ENCODE results near the gene RTF2.
A peak's percentile ranks its signal among the peaks of the same experiment; 100 is the strongest.
"Not testable (repeated sequence)": the region's sequence is repeated elsewhere in the genome, so short reads cannot be mapped to it uniquely, and the experiment has no call there.

RTF2 gene

DNA sequence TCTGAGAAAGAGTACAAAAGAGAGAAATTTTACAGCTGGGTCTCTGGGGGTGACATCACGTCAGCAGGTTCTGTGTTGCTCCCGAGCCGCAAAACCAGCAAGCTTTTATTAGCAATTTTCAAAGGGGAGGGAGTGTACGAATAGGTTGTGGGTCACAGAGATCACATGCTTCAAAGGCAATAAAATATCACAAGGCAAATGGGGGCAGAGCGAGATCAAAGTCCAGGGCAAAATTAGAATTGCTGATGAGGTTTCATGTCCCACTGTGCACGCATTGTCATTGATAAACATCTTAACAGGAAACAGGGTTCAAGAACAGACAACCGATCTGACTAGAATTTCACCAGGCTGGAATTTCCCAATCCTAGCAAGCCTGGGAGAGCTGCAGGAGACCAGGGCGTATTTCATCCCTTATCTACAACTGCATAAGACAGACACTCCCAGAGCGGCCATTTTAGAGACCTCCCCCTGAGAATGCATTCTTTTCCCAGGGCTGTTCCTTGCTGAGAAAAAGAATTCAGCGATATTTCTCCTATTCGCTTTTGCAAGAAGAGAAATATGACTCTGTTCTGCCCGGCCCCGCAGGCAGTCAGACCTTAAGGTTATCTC, 52.4 kb downstream of the RTF2 start:
- Mint-ChIP-seq H3K9me3 (peaks cover 22% of the 10 kb centered on the region), H3K36me3 (ENCODE audit: low read depth) (peaks cover 64% of the 10 kb centered on the region)
- H3K27me3 Mint-ChIP-seq; H3K4me1 Mint-ChIP-seq (ENCODE audit: low read depth); H3K27ac Mint-ChIP-seq; DNase-seq; H3K4me3 Mint-ChIP-seq: not testable (repeated sequence)

DNA sequence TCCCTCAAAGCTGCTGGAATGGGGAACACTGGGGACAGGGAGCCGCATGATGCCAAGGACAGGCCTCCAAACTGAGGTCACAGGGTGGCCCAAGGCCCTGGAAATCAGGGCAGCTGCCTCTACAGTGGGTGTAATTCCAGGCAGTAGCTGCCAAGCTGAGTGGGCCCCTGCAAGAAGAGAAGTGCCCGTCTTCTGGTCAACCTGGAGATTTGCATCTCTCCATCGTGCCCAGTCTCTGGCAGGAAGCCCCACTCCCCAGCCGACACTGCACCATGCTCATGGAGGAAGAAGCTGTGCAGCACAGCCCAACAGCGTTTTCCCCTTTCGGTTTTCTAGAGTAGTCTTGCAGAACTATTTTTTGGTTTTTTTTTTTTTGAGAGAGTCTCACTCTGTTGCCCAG, 53.9 kb downstream of the RTF2 start:
- no peak for DNase-seq
- no peak overlapping the region for H3K27ac Mint-ChIP-seq
- H3K4me3 Mint-ChIP-seq: no peak overlapping the region
- H3K36me3 Mint-ChIP-seq (ENCODE audit: low read depth): peaks cover 49% of the 10 kb centered on the region
- H3K9me3 Mint-ChIP-seq: peaks cover 22% of the 10 kb centered on the region
- H3K4me1 Mint-ChIP-seq (ENCODE audit: low read depth): peaks cover 7% of the 10 kb centered on the region
- no peaks in the 10 kb centered on the region for H3K27me3 Mint-ChIP-seq

DNA sequence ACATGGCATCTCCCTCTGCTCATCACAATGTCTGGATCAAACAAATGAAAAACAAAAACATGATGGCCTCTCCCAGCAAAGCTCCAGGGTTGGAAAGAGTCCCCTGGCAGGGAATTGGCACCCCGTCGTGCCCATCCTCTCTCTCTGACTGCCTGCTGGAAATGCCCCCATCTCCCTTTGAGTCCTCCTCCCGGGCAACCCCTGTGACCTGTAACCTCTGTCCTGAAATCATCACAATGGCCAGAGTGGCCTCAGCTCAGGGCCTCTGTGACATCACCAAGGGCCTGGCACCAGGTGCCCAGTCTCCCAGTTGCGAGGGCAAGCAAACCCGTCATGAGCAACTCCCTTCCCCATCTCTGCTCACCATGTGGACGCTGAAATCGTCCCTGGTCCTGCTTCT, 56.0 kb downstream of the RTF2 start, which contains the start of gene FAM209A:
FAM209A (plus strand) TSS at position 301 of the 400 bp plus-strand sequence; CDS start at position 366, 65 bp downstream.
- not testable (repeated sequence) for H3K4me1 Mint-ChIP-seq (ENCODE audit: low read depth); H3K27me3 Mint-ChIP-seq; H3K4me3 Mint-ChIP-seq; DNase-seq; H3K27ac Mint-ChIP-seq; H3K9me3 Mint-ChIP-seq
- peaks cover 28% of the 10 kb centered on the region for H3K36me3 Mint-ChIP-seq (ENCODE audit: low read depth)

DNA sequence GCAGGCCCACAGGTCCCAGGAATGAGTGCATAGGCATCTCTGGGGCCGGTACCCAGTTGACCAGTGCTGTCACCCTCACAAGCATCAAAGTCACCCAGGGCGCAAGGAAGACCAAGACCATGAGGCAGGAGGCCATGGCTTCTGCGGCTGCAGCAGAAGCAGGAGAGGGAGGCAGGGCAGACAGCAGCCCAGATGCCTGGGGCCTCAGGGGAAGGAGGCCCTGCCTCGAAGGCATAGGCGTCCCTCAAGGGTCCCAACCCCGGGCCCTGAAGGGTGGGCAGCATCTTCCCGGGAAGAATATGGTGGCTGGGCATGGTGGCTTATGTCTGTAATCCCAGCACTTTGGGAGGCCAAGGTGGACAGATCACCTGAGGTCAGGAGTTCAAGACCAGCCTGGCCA, 59.1 kb downstream of the RTF2 start:
- Mint-ChIP-seq H3K4me3 (no peak overlapping the region), H3K4me1 (ENCODE audit: low read depth) (peaks cover 6% of the 10 kb centered on the region), H3K9me3 (no peaks in the 10 kb centered on the region), H3K27me3 (no peaks in the 10 kb centered on the region), H3K36me3 (ENCODE audit: low read depth) (no peaks in the 10 kb centered on the region), H3K27ac (no peak overlapping the region)
- no peak for DNase-seq

DNA sequence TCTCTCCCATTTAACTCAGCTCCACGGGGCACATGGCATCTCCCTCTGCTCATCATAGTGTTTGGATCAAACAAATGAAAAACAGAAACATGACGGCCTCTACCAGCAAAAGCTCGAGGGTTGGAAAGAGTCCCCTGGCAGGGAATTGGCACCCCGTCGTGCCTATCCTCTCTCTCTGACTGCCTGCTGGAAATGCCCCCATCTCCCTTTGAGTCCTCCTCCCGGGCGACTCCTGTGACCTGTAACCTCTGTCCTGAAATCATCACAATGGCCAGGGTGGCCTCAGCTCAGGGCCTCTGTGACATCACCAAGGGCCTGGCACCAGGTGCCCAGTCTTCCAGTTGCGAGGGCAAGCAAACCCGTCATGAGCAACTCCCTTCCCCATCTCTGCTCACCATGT, 64.5 kb downstream of the RTF2 start, which contains the start of gene FAM209B:
FAM209B (plus strand) TSS at position 301 of the 400 bp plus-strand sequence; CDS start at position 397, 96 bp downstream.
- DNase-seq; H3K4me1 Mint-ChIP-seq (ENCODE audit: low read depth); H3K36me3 Mint-ChIP-seq (ENCODE audit: low read depth); H3K27ac Mint-ChIP-seq; H3K27me3 Mint-ChIP-seq; H3K4me3 Mint-ChIP-seq; H3K9me3 Mint-ChIP-seq: not testable (repeated sequence)

DNA sequence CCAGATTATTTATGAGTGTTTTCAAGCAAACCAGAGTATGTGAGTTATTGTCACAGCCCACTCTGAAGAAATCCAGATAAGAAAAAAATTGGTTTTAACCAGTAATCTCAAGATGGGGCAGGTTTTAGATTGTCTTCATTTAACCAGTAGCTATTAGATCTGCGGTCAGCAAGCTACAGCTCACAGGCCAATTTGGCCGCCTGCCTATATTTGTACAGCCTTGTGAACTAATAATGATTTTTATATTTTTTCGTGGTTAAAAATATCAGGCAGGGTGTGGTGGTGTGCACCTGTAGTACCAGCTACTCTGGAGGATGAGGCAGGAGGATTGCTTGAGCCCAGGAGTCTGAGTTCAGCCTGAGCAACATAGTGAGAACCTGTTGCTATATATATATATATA, 69.6 kb downstream of the RTF2 start:
- no peak for DNase-seq
- no peaks in the 10 kb centered on the region for H3K9me3 Mint-ChIP-seq
- H3K27ac Mint-ChIP-seq: no peak overlapping the region
- no peaks in the 10 kb centered on the region for H3K4me1 Mint-ChIP-seq (ENCODE audit: low read depth)
- no peak overlapping the region for H3K4me3 Mint-ChIP-seq
- no peaks in the 10 kb centered on the region for H3K27me3 Mint-ChIP-seq
- peaks cover 4% of the 10 kb centered on the region for H3K36me3 Mint-ChIP-seq (ENCODE audit: low read depth)

DNA sequence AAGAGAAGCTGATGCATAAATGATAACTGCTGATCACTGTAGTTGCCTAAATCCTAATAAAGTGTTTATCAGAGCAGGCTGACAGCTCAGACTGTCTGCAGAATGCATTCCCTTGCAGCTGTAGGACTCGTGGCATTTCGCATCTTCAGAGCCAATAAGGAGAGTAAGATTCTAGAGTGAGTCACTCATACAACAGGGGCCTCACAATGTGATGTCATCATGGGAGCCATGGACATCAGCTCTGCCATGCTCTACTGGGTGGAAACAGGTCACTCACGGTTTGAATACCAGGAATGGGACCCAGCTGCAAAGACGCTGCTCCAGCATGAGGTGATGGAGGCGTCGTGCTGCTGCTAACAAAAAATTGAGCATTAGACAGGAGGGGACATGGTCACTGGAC, 72.0 kb downstream of the RTF2 start:
- no peaks in the 10 kb centered on the region for H3K9me3 Mint-ChIP-seq
- no peak overlapping the region for H3K27ac Mint-ChIP-seq
- H3K4me1 Mint-ChIP-seq (ENCODE audit: low read depth): no peaks in the 10 kb centered on the region
- H3K27me3 Mint-ChIP-seq: no peaks in the 10 kb centered on the region
- no peaks in the 10 kb centered on the region for H3K36me3 Mint-ChIP-seq (ENCODE audit: low read depth)
- H3K4me3 Mint-ChIP-seq: no peak overlapping the region
- DNase-seq: no peak

DNA sequence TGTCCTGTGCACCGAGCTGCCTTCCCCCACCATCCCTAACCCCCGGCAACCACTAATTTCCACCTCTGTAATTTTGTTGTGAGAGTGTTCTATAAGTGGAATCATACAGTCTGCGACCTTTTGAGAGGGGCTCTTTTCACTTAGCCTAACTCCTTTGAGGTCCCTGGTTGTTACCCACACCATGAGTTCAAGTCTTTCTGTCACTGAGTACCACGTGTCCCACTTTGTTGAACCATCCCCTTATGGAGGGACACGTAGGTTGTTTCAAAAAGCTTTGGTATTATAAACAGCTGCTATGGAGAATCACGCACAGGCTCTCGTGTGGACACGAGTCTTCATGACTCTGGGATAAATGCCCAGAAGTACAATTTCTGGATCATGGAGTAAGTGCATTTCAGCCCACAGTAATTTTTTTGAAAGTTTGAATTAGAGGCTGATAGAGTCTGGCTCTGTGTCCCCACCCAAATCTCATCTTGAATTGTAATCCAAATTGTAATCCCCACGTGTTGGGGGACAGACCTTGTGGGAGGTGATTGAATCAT, 74.1 kb downstream of the RTF2 start:
- no peak overlapping the region for H3K27ac Mint-ChIP-seq
- no peaks in the 10 kb centered on the region for H3K36me3 Mint-ChIP-seq (ENCODE audit: low read depth)
- H3K4me3 Mint-ChIP-seq: no peak overlapping the region
- H3K4me1 Mint-ChIP-seq (ENCODE audit: low read depth): no peaks in the 10 kb centered on the region
- H3K9me3 Mint-ChIP-seq: no peaks in the 10 kb centered on the region
- no peak for DNase-seq
- H3K27me3 Mint-ChIP-seq: no peaks in the 10 kb centered on the region

DNA sequence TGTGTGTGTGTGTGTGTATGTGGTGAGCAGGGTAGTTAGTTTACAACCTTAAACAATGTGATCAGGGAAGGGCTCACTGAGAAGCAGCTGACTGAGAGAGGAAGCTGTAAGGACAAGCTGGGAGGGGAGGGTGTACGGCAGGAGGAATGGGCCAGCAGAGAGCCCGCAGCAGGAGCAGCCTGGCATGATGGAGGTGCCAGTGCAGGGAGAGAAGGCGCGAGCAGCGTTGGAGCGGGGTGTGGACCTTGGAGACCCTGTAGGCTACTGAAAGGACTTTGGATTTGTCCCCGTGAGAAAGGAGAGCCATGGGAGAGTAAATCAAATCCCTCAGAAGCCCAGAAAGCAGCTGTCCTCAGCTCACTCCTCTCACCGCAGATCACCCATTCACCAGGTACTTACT, 83.1 kb downstream of the RTF2 start:
- Mint-ChIP-seq H3K9me3 (no peaks in the 10 kb centered on the region), H3K27me3 (no peaks in the 10 kb centered on the region), H3K4me3 (no peak overlapping the region), H3K36me3 (ENCODE audit: low read depth) (no peaks in the 10 kb centered on the region), H3K27ac (no peak overlapping the region), H3K4me1 (ENCODE audit: low read depth) (peaks cover 8% of the 10 kb centered on the region)
- no peak for DNase-seq

DNA sequence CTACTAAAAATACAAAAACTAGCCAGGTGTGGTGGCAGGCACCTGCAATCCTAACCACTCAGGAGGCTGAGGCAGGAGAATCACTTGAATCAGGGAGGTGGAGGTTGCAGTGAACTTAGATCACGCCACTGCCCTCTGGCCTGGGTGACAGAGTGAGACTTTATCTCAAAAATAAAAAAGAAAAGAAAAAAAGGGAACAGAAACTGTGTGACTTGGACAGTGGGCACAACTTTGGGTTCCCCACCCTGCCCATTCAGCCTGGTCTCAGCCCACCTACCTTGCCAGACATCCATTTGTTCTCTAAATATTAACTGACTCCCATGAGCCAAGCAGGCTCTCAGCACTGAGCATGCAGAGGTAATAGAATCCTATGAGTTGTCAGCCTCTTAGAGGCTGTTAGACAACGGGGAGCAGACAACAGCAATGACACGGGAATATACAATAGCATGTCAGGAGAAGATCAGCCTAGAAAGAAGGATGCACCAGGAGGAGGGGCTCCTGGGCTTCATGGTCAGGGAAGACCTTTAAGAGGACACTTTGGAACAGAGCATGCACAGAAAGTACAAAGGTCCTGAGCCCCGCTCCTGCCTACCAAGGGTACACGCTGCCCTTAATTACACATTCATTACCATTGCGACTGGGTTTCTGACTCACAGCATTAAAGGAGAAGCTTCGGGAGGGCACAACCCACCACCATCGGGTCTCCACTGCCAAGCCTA, 84.6 kb downstream of the RTF2 start:
- peaks cover 8% of the 10 kb centered on the region for H3K4me1 Mint-ChIP-seq (ENCODE audit: low read depth)
- H3K36me3 Mint-ChIP-seq (ENCODE audit: low read depth): no peaks in the 10 kb centered on the region
- H3K9me3 Mint-ChIP-seq: no peaks in the 10 kb centered on the region
- DNase-seq: no peak
- H3K4me3 Mint-ChIP-seq: no peak overlapping the region
- H3K27me3 Mint-ChIP-seq: no peaks in the 10 kb centered on the region
- H3K27ac Mint-ChIP-seq: no peak overlapping the region

DNA sequence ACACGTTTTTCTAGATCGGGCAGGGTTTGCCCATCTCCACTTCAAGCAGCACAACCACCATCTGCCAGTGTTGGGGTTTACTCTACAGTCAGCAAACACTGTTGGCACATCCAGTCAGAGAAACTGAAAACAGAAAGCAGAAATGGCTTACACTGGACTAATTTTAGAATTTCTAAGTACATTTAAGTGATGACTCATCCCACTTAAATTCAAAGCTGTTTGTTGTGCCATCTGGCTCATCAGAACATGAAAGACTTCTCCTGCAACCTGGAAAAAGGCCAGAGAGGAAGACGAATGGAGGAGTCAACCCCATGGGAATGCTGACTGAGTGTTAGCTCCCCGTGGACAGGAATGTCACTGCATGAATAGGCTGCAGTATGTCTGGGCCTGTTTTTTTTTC, 86.4 kb downstream of the RTF2 start:
- no peaks in the 10 kb centered on the region for H3K9me3 Mint-ChIP-seq
- no peak for DNase-seq
- no peaks in the 10 kb centered on the region for H3K36me3 Mint-ChIP-seq (ENCODE audit: low read depth)
- H3K27ac Mint-ChIP-seq: peak overlapping the region; percentile 2
- H3K4me3 Mint-ChIP-seq: no peak overlapping the region
- peaks cover 8% of the 10 kb centered on the region for H3K4me1 Mint-ChIP-seq (ENCODE audit: low read depth)
- H3K27me3 Mint-ChIP-seq: no peaks in the 10 kb centered on the region

DNA sequence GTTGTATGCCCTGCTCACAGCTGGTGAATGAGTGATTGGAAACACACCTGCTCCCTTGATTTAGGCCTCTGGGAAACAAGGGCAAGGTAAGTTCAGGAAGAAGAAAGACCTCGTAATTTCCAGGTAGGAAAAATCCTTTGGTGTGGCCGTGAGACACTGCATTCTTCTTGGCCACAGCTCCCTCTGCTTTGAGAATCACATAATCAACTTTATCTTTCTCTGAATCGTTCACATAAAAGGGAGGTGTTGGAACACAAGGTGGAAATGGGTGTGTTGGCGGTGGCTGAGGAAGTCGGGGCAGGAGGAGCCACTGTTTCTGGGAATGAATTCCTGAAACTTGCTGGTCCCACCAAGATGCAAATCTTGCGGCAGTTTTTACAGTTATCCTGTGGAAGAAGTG, 90.5 kb downstream of the RTF2 start:
- DNase-seq: no peak
- Mint-ChIP-seq H3K27me3 (no peaks in the 10 kb centered on the region), H3K9me3 (no peaks in the 10 kb centered on the region), H3K4me3 (no peak overlapping the region), H3K4me1 (ENCODE audit: low read depth) (peaks cover 8% of the 10 kb centered on the region), H3K36me3 (ENCODE audit: low read depth) (no peaks in the 10 kb centered on the region), H3K27ac (no peak overlapping the region)

DNA sequence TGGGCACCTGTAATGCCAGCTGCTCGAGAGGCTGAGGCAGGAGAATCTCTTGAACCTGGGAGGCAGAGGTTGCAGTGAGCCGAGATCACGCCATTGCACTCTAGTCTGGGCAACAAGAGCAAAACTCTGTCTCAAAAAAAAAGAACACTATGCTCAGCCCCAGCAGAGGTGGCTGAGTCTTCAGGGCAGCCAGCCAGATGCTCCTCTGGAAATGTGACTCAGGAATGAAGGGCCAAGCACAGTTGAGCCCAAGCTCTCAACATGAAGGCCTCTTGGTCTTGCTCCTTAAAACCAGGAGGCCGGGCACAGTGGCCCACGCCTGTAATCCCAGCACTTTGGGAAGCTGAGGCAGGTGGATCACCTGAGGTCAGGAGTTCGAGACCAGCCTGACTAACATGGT, 96.1 kb downstream of the RTF2 start:
- not testable (repeated sequence) for H3K27ac Mint-ChIP-seq; H3K36me3 Mint-ChIP-seq (ENCODE audit: low read depth); H3K4me3 Mint-ChIP-seq; H3K4me1 Mint-ChIP-seq (ENCODE audit: low read depth); H3K27me3 Mint-ChIP-seq; DNase-seq; H3K9me3 Mint-ChIP-seq

DNA sequence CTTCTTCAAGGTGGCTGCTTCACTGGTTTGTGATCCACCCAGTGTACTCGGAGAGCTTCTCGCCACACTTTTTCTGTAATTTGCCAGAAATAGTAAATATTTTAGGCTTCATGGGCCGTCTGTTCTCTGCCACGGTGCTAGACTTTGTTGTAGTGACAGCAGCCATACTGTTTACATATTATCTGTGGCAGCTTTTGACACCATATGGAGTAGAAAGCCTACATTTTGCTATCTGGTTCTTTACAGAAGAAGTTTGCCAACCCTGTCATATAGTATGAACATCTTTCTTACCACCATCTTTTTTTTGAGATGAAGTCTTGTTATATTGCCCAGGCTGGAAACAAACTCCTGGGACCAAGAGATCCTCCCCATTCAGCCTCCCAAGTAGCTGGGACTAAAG, 97.1 kb downstream of the RTF2 start:
- Mint-ChIP-seq H3K4me1 (ENCODE audit: low read depth) (no peaks in the 10 kb centered on the region), H3K27me3 (peaks cover 5% of the 10 kb centered on the region), H3K36me3 (ENCODE audit: low read depth) (no peaks in the 10 kb centered on the region), H3K9me3 (no peaks in the 10 kb centered on the region), H3K27ac (no peak overlapping the region), H3K4me3 (no peak overlapping the region)
- no peak for DNase-seq

DNA sequence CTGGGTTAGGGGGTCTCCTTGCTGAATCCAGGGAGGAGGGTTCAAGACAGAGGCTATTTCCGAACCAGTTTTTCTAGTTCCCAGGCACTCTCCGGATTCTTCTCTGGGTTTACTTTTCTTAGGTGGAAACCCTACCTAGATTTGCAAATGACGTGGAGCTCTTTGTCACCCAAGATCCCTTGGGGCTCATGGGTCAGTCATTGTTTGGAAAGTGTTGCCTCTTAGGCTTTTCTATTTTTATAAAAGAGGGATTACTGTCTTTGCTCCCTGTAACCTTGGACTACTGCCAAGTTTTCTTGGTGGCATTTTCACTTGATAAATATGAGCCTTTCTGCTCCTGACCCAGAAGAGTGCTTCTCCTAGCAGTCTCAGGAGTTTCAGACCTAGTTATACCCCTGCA, 98.2 kb downstream of the RTF2 start:
- no peaks in the 10 kb centered on the region for H3K36me3 Mint-ChIP-seq (ENCODE audit: low read depth)
- no peak overlapping the region for H3K4me3 Mint-ChIP-seq
- H3K4me1 Mint-ChIP-seq (ENCODE audit: low read depth): no peaks in the 10 kb centered on the region
- H3K27ac Mint-ChIP-seq: no peak overlapping the region
- H3K27me3 Mint-ChIP-seq: peaks cover 10% of the 10 kb centered on the region
- no peaks in the 10 kb centered on the region for H3K9me3 Mint-ChIP-seq
- DNase-seq: no peak
